Choroid plexus epithelial cell (primary cell): ENCODE data around the gene SPECC1.
"Not testable (repeated sequence)": the region's sequence is repeated elsewhere in the genome, so short reads cannot be mapped to it uniquely, and the experiment has no call there.

Experiments
- DNase-seq: peaks from one replicate; pipeline ENCODE4 v3.0.0-alpha.2; 2010; ENCODE audit warnings: low read depth
- H3K4me3 ChIP-seq: 2 replicates; pipeline ENCODE4 v1.5.1; 2011; ENCODE audit warnings: low read depth, mild to moderate bottlenecking, control low read depth, low read length, moderate library complexity
- CTCF ChIP-seq: conservative IDR thresholded peaks from 2 replicates; pipeline ENCODE4 v1.5.1; 2011; ENCODE audit warnings: low read depth, mild to moderate bottlenecking, control low read depth, inconsistent platforms, low read length, moderate library complexity

SPECC1 gene

GRCh38 chr17:20022701-20023100, 13.5 kb downstream of the SPECC1 start:
- DNase-seq: no peak
- no peak for TF ChIP-seq CTCF
- no peak overlapping the region for H3K4me3 ChIP-seq

- TF ChIP-seq CTCF: no peak
- DNase-seq: no peak
- H3K4me3 ChIP-seq: no peak overlapping the region
Observed at GRCh38 chr17:20026960-20027359, 17.8 kb downstream of the SPECC1 start.

GRCh38 chr17:20028443-20028842, 19.3 kb downstream of the SPECC1 start:
- peak; percentile 8 for DNase-seq
- H3K4me3 ChIP-seq: no peak overlapping the region
- no peak for TF ChIP-seq CTCF

- H3K4me3 ChIP-seq: no peak overlapping the region
- no peak for TF ChIP-seq CTCF
- DNase-seq: no peak
Observed at GRCh38 chr17:20032636-20033035, 23.5 kb downstream of the SPECC1 start.

- no peak for TF ChIP-seq CTCF
- DNase-seq: no peak
- no peak overlapping the region for H3K4me3 ChIP-seq
Observed at GRCh38 chr17:20033415-20033814, 24.3 kb downstream of the SPECC1 start.

GRCh38 chr17:20035501-20035900, 26.3 kb downstream of the SPECC1 start:
- no peak for DNase-seq
- H3K4me3 ChIP-seq: no peak overlapping the region
- TF ChIP-seq CTCF: no peak

GRCh38 chr17:20037286-20037685, 28.1 kb downstream of the SPECC1 start:
- DNase-seq: not testable (repeated sequence)

GRCh38 chr17:20039037-20039436, 29.9 kb downstream of the SPECC1 start:
- DNase-seq: no peak
- no peak for TF ChIP-seq CTCF
- H3K4me3 ChIP-seq: no peak overlapping the region

More at GRCh38 chr17:20037286-20037685, 28.1 kb downstream of the SPECC1 start:
- H3K4me3 ChIP-seq: not testable (repeated sequence)
